NCI-H526 (cell line): ENCODE results near the gene ELOF1.
"Not testable (repeated sequence)": the region's sequence is repeated elsewhere in the genome, so short reads cannot be mapped to it uniquely, and the experiment has no call there.

Experiments
- DNase-seq, 2 experiments: peaks; one replicate each; lab custom pipeline; 2025; lab: John Stamatoyannopoulos, UW

The ELOF1 gene

DNA sequence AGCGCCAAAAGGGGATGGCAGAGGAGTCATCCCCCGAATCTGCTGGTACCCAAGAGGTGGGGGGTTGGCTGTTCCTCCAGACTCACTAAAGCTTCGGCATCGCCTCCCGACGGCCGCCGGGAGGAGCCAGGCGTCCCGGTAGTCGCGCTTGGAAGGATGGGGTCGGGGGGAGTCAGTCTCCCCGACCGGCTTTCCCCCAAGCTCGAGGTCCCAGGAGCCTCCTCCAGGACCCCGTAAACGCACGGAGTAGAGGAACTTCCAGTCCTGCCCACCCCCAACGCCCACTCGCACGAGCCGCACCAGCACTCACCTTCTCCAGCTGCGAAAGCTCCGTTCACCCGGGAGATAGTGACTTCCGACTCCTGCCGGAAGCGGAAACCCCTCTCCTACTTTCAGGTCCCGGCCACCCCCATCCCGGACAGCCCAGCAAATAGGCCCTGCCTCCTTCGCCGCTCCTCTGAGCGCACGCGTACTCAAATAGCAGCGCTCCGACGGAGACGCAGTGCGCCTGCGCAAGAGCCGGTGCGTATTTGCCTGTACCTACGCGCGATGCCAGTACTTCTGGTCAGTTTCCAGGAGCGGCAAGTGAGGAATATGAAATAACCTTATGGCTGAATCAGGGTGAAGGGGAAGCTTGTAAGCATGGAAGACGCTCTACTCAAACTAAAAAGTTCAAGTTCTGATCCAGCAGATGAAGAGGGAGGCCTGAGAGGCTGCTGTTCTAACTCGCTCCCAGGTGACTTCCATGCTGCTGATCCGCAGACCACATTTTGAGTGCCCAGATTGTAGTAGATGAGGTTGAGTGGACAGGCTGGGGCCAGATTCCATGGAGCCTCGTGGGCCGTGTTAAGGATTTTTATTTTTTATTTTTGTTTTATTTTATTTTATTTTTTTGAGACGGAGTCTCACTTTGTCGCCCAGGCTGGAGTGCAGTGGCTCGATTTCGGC is at the start of gene ELOF1:
Gene ELOF1, minus strand, starts transcription at position 350 of the 948 bp plus-strand sequence. CDS start 4,883 bp downstream, outside the sequence.
- peak; percentile 95 to 98 for DNase-seq

DNA sequence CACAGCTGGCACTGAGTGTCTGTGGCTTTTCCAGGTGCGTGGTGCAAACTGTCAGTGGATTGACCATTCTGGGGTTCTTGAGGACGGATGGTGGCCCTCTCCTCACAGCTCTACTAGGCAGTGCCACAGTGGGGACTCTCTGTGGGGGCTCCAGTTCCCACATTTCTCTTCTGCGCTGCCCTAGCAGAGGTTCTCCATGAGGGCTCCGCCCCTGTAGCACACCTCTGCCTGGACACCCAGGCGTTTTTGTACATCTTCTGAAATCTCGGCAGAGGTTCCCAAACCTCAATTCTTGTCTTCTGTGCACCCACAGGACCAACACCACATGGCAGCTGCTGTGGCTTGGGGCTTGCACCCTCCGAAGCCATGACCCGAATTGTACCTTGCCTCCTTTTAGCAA is 47.5 kb upstream of the ELOF1 start:
- DNase-seq = no peak

DNA sequence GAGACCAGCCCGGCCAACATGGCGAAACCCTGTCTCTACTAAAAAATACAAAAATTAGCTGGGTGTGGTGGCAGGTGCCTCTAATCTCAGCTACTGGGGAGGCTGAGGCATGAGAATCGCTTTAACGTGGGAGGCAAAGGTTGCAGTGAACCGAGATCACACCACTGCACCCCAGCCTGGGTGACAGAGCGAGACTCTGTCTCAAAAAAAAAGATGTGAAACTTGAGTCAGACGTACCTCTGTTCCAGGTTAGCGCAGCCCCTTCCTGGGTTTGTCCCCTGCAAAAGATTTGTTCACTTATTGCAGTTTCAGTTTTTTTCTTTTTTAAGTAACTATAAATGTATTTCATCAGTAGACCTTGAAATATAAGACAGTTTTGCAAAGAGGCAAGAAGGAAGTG is 40.7 kb upstream of the ELOF1 start:
- DNase-seq = not testable (repeated sequence)

DNA sequence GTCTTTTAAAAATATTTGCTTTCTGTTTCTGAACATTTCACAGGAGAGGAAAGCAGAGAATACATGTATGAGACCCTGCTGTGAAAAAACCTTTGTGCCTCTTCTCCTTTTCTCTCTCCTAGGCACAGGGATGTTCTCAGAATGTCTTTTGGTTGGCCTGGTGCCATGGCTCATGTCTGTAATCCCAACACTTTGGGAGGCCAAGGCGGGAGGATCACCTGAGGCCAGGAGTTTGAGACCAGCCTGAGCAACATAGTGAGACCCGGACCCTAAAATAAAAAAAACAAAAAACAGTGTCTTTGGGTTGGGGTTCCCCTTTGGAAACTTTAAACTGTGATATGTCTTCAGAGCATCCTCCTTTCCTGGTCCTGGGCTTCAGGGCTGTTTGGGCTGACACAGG is 39.7 kb upstream of the ELOF1 start:
- DNase-seq = no peak

DNA sequence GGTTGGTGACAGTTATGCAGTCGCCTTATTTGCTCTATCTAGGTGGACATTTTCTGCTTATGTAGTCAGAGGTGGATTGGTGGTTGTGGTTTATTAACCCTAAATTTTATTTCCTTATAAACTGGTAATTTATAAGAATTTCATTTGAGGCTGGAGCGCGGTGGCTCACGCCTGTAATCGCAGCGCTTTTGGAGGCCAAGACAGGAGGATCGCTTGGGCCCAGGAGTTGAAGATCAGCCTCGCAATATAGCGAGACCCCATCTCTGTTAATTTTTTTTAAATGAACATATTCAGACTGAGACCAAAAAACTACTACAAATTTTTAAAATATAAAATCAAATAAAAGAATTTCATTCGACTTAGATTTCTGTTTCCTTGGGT is 39.1 kb upstream of the ELOF1 start:
- DNase-seq = no peak

DNA sequence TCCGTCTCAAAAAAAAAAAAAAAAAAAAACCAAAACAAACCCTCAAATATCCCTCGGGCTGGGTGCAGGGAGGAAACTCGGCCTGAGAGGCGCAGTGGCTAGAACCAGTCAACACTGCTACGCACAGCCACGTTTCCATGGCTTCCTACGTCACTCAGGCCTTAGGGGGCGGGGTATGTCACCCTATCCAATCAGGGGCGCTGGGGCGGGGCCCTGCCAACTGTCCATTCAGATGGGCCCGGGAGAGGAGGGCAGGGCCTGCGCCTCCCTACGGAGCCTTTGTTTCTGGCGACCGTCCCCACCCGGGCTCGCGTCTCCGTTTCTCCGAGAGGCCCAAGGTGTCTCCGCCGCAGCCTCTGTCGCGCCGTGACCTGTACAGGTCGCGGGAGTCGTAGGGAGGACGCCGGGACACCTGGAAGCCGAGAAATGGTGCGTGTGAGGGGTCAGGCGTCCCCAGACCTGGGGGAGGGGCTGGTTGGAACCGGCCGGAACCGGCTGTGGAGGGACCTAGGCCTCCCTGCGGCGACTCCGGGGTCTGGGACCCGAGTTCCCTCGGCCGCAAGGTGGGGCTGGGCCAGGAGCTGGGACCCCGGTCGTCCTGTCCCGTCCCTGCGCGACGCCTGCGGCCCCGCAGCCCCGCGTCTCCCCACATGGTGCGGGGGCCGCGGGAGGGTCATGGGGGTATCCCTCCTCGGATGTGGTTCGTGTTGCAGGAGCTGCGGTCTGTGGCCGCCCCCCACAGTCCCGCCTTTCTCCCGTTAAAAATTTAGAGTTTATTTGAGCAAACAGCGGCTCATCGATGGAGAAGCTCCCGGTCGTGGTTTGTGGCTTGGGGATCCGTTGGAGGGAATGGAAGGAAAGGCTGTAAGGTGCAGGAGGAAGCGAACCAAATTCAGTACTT is 38.4 kb upstream of the ELOF1 start, which contains the start of gene ZNF627:
Gene ZNF627, plus strand, starts transcription at position 282 of the 901 bp plus-strand sequence. Its CDS starts 145 bp downstream, at position 427.
- peak; percentile 87 to 97 for DNase-seq

DNA sequence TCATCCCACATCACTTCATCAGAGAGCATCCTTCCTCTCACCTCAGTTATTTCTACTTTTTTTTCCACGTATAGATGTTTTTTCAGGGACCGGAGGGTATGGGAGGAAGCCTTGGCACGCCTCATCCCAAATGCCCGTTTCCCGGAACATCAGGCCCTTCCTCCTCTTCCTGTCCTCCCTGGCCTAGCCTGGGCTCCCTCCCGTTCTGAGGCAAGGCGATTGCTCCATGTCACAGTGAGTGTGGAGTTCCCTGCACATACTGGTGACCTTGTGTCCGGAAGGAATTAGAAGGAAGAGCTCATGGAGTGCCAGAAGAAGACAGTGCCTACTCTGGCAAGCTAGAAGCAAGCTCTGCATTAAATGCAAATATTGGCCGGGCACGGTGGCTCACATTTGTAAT is 37.1 kb upstream of the ELOF1 start:
- DNase-seq = no peak

DNA sequence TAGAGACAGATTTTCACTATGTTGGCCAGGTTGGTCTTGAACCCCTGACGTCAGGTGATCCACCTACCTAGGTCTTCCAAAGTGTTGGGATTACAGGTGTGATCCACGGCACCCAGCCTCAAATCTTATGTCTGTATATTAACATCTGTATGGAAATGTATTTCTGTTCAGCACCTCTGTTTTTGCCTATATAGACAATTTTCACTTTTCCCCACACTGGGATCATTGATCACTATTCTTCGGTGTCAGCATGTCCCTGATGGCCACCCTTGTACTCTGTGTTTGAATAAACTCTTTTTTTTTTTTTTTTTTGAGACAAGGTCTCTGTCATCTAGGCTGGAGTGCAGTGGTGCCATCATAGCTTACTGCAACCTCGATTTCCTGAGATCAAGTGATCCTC is 35.1 kb upstream of the ELOF1 start:
- DNase-seq = no peak

DNA sequence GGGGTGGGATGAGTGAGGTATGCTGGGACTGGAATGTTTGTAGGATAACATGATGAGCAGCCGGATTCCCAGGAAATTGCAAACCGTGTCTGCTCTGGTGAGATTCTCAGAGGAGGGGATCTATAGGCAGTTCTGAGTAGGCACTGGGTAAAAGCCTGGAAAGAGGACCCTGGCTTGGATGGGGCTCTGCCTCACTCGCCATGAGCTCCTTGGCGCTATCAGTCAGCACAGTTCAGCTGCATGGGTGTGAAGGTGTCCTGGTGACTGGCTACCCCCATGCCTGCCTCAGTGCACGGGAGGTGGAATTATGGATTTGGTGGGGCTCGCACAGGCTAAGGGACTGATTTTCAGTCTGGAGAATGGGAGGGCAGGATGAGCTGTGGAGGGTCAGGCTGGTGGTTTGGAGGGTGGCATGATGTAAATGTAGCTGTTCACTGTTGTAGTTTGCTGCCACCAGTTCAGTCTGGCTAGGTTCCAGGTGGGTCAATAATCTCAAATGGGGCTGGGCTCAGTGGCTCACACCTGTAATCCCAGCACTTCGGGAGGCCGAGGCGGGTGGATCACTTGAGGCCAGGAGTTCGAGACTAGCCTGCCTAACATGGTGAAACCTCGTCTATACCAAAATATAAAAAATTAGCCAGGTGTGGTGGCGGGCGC is 29.1 kb upstream of the ELOF1 start:
- peak in 1 of 2 experiments; percentile 53 for DNase-seq

DNA sequence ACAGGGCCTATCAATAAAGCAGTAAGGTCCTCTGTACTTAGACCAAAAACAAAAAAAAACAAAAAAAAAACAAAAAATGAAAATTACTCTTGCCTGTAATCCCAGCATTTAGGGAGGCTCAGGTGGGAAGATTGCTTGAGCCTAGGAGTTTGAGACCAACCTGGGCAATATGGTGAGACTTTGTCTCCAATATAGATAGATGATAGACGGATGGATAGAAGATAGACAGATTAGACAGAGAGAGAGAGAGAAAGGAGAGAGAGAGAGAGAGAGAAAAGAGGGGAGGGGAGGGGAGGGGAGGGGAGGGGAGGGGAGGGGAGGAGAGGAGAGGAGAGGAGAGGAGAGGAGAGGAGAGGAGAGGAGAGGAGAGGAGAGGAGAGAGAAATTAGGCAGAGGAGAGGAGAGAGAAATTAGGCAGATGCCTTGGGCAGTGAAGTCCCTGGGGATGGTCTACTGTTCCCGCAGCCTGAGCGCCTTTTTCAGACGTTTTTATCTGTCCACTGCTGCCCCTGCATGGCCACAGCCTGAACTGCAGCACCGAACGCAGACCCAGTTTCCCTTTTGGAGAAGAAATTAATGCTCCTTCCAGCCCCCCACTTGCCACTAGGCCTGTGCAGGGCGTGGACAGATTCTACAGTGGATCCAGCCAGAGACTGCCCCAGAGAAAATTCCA is 28.4 kb upstream of the ELOF1 start:
- peak; percentile 13 to 74 for DNase-seq

DNA sequence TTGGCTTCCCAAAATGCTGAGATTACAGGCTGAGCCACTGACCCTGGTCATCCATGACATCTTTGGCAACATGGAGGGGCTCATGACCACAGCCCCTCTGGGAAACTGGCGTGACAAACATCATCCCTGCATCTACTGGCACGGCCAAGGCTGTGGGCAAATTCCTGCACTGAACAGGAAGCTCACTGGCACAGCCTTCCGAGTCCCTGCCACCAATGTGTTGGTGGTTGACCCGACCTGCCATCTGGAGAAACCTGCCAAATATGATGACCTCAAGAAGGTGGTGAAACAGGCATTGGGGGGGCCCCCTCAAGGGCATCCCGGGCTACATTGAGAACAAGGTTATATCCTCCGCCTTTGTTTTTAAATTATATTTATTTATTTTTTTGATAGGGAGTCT is 27.3 kb upstream of the ELOF1 start:
- DNase-seq = no peak

DNA sequence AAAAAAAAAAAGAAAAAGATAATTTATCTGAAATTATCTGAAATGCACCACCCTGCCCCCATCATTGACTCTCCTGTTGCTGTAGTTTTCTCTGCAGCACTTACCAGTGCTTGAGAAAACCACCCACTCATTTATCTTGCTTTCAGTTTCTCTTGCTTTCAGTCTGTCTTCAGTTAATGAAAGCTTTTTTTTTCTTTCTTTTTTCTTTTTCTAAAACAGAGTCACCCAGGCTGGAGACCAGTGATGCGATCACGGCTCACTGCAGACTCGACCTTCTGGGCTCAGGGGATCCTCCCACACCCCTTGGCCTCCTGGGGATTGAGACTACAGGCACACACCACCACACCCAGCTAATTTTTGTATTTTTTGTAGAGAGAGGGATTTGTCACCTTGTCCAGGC is 22.7 kb upstream of the ELOF1 start:
- no peak for DNase-seq

DNA sequence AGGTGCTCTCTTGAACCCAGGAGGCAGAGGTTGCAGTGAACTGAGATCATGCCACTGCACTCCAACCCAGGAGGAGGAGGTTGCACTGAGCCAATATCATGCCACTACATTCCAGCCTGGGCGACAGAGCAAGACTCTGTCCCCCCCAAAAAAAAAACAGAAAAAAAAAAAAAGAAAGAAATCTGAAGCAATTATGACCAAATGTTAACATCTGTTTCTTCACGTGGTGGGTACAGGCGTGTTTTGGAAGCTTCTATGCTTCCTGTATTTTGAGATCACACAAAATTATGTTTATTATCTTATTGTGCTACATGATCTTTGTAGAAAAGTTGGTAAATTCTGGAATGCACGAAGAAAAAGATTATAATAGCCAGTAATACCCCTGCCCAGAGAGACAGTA is 21.1 kb upstream of the ELOF1 start:
- no peak for DNase-seq

DNA sequence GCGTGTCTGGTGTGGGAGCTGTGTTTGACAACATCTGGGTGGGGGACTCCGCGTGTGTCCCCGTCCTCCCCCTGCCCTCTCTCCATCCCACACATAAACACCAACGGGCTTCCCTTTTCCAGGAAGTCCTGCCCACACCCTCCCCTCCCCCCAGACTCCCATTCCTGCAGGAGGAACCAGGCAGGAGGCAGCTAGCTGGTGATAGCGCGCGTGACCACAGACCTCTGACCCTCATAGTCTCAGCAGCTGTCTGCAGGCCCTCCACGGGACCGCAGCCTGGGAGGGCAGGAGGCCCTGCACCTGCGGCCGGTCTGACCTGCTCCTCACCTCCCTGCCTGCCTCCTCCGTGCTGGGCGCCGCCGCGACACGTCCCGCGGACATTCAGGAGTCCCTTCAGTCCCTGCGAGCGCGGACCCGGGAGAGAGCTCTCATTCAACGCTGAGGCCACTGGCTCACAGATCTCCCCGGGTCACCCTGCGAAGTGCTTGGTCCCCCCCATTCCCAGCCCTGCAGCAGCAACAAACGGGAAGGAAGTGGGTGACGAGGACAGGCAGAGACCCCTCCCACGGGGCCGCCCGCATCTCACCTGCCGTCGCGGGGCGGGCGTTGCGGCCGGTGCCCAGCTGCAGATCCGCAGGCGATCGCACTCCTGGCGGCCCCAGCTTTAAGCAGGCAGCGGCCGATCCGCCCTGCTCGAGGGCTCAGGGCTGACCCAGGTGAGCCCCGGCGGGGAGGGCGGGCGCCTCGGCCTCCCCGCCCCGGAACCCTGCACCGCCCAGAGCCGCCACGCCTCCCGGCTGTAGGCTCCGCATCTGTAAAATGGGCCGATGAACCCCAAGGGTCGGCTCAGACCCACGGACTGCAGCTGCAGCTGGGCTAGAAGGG is 19.5 kb upstream of the ELOF1 start:
- DNase-seq = no peak

DNA sequence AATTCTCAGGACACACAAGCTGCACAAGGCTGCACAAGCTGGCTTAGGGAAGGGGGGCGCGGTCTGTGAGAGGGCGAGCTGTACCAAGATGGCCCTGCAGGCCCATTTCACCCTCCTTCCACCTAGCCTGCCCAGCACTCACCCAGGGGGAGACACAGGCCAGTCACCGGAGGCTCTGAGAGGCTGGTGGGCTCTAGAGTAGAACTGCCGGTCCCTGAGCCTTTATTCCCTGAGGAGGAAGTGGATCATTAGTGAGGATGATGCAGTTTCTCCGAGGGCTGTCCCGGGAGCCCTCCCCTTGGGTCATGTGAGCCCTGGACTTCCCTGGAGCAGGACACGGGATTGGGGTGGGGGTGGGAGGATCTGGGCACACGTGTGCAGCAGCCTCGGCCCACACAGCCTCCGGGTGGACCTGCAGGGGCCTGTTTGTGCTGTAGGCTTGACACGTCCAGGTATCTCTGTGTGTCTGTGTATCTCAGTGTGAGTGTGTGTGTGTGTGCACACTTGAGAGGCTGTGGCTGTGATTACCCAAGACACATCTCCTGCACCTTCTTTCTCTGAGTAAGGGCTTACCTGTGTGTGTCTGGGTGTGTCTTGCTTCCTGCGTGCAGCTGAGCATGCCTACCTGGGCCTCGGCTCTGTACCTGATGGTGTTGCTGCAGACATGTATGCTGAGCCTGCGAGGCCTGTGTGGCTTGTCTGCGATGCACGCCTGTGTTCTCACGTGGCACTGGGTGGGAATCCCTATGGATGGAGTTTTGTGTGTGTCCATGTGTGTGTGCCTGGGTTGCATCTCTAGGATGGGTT is 18.6 kb upstream of the ELOF1 start, which contains the start of gene ACP5:
Gene ACP5, minus strand, starts transcription at position 195 of the 807 bp plus-strand sequence. CDS start 328 bp downstream, outside the sequence.
- no peak for DNase-seq

DNA sequence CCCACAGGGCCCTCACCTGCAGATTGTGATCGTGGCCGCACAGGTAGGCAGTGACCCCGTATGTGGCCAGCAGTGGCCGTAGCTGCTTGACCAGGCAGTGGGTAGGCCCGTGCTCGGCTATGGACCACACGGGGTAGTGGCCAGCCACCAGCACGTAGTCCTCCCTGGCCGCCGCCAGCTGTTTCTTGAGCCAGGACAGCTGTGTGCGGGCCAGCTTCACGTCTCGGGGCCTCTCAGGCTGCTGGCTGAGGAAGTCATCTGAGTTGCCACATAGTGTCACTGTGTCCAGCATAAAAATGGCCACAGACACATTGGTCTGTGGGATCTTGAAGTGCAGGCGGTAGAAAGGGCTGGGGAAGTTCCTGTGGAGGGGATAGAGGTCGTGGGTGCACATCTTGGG is 17.2 kb upstream of the ELOF1 start:
- DNase-seq = no peak

DNA sequence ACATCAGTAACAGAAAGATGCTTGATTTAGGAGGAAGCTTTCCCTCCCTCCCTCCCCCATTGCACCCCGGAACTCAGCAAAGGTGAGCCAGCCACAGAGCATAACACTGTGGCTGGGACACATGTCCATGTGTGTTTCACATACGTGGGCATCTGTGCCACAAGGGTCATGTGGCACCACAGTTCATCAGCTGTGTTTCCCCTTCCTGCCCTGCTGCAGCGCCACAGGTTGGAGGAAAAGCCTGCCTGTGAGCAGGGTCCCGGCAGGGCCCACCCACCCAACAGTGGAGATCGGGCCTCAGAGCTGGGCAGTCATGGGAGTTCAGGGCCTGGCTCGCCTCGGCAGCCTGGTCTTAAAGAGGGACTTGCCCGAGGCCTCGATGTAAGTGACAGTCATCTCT is 15.7 kb upstream of the ELOF1 start:
- no peak for DNase-seq

DNA sequence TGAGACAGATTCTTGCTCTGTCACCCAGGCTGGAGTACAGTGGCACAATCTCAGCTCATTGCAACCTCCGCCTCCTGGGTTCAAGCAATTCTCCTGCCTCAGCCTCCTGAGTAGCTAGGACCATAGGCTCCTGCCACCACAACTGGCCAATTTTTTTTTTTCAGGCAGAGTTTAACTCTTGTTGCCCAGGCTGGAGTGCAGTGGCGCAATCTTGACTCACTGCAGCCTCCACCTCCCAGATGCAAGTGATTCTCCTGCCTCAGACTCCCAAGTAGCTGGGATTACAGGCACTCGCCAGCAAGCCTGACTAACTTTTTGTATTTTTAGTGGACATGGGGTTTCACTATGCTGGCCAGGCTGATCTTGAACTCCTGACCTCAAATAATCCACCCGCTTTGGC is 14.7 kb upstream of the ELOF1 start:
- DNase-seq = not testable (repeated sequence)

DNA sequence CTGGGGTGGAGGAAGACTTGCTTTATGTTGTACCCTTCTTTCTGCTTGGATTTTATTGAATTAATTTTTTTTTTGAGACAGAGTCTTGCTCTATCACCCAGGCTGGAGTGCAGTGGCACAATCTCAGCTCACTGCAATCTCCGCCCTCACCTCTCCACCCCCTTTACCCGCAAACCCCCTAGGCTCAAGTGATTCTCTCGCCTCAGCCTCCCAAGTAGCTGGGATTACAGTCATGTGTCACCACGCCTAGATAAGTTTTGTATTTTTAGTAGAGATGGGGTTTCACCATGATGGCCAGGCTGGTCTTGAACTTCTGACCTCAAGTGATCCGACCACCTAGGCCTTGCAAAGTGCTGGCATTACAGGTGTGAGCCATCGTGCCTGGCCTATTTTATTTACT is 14.3 kb upstream of the ELOF1 start:
- DNase-seq = not testable (repeated sequence)
